SK-N-SH treated with all-trans-retinoic acid at 6 μM for 48 hours (cell line): ENCODE measurements around the gene CAMKMT.

Source experiments
- ARNTL ChIP-seq: fragments of 450-650 bp; formaldehyde crosslinking; IDR thresholded peaks from 2 replicates; pipeline ENCODE4 v1.5.0; 2020; ENCODE audit warnings: low read depth, mild to moderate bottlenecking, moderate library complexity, borderline replicate concordance
- BACH2 ChIP-seq: fragments of 250-450 bp; sonication (Bioruptor Pico); IDR thresholded peaks from 2 replicates; pipeline ENCODE4 v1.9.0; 2021; ENCODE audit warnings: mild to moderate bottlenecking, borderline replicate concordance
- CSRNP3 ChIP-seq: fragments of 250-450 bp; sonication (Bioruptor Pico); IDR thresholded peaks from 2 replicates; pipeline ENCODE4 v1.5.1; 2021; ENCODE audit warnings: mild to moderate bottlenecking, moderate library complexity
- GLIS3 ChIP-seq: fragments of 250-450 bp; sonication (Bioruptor Pico); IDR thresholded peaks from 2 replicates; pipeline ENCODE4 v1.5.0; 2020; ENCODE audit warnings: mild to moderate bottlenecking, moderate library complexity
- ISL1 ChIP-seq: fragments of 250-450 bp; sonication (Bioruptor Pico); IDR thresholded peaks from 2 replicates; pipeline ENCODE4 v2.1.2; 2022; ENCODE audit warnings: mild to moderate bottlenecking, moderate library complexity
- RARB ChIP-seq: fragments of 250-450 bp; sonication (Bioruptor Pico); IDR thresholded peaks from 2 replicates; pipeline ENCODE4 v1.8.0; 2021; ENCODE audit warnings: mild to moderate bottlenecking, moderate library complexity
- SNAI2 ChIP-seq: fragments of 250-450 bp; sonication (Bioruptor Pico); IDR thresholded peaks from 2 replicates; pipeline ENCODE4 v1.5.0; 2020; ENCODE audit warnings: mild to moderate bottlenecking, moderate library complexity
- ZFP30 ChIP-seq: fragments of 450-650 bp; formaldehyde crosslinking; IDR thresholded peaks from 2 replicates; pipeline ENCODE4 v1.5.0; 2022; ENCODE audit warnings: mild to moderate bottlenecking, moderate library complexity
- ZNF70 ChIP-seq: fragments of 450-650 bp; formaldehyde crosslinking; IDR thresholded peaks from 2 replicates; pipeline ENCODE4 v1.5.0; 2020; ENCODE audit warnings: mild to moderate bottlenecking, moderate library complexity
- TF ChIP-seq, protein P1 (sequence below): fragments of 250-450 bp; sonication (Bioruptor Pico); IDR thresholded peaks from 2 replicates; pipeline ENCODE4 v1.5.0; 2020; ENCODE audit warnings: mild to moderate bottlenecking, moderate library complexity
- TF ChIP-seq, protein P2 (sequence below): fragments of 250-450 bp; sonication (Bioruptor Pico); IDR thresholded peaks from 2 replicates; pipeline ENCODE4 v1.8.0; 2021; ENCODE audit warnings: low read depth, mild to moderate bottlenecking, moderate library complexity, borderline replicate concordance

- no peak for TF ChIP-seq CSRNP3 (CRISPR knock-in tag)
- TF ChIP-seq ZFP30 (CRISPR knock-in tag), result no peak
- no peak for TF ChIP-seq SNAI2 (CRISPR knock-in tag)
- no peak for TF ChIP-seq ARNTL
- no peak for TF ChIP-seq RARB (CRISPR knock-in tag)
- no peak for TF ChIP-seq GLIS3 (CRISPR knock-in tag)
- TF ChIP-seq ZNF70 (CRISPR knock-in tag), result no peak
- TF ChIP-seq, protein P1, sequence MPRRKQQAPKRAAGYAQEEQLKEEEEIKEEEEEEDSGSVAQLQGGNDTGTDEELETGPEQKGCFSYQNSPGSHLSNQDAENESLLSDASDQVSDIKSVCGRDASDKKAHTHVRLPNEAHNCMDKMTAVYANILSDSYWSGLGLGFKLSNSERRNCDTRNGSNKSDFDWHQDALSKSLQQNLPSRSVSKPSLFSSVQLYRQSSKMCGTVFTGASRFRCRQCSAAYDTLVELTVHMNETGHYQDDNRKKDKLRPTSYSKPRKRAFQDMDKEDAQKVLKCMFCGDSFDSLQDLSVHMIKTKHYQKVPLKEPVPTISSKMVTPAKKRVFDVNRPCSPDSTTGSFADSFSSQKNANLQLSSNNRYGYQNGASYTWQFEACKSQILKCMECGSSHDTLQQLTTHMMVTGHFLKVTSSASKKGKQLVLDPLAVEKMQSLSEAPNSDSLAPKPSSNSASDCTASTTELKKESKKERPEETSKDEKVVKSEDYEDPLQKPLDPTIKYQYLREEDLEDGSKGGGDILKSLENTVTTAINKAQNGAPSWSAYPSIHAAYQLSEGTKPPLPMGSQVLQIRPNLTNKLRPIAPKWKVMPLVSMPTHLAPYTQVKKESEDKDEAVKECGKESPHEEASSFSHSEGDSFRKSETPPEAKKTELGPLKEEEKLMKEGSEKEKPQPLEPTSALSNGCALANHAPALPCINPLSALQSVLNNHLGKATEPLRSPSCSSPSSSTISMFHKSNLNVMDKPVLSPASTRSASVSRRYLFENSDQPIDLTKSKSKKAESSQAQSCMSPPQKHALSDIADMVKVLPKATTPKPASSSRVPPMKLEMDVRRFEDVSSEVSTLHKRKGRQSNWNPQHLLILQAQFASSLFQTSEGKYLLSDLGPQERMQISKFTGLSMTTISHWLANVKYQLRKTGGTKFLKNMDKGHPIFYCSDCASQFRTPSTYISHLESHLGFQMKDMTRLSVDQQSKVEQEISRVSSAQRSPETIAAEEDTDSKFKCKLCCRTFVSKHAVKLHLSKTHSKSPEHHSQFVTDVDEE (CRISPR knock-in tag), result no peak
- no peak for TF ChIP-seq ISL1 (CRISPR knock-in tag)
- no peak for TF ChIP-seq BACH2 (CRISPR knock-in tag)
- TF ChIP-seq, protein P2, sequence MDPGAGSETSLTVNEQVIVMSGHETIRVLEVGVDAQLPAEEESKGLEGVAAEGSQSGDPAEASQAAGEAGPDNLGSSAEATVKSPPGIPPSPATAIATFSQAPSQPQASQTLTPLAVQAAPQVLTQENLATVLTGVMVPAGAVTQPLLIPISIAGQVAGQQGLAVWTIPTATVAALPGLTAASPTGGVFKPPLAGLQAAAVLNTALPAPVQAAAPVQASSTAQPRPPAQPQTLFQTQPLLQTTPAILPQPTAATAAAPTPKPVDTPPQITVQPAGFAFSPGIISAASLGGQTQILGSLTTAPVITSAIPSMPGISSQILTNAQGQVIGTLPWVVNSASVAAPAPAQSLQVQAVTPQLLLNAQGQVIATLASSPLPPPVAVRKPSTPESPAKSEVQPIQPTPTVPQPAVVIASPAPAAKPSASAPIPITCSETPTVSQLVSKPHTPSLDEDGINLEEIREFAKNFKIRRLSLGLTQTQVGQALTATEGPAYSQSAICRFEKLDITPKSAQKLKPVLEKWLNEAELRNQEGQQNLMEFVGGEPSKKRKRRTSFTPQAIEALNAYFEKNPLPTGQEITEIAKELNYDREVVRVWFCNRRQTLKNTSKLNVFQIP (CRISPR knock-in tag), result no peak
Observed at GRCh38 chr2:44777537-44777936, 415.8 kb downstream of the CAMKMT start.
